Thyroid gland (tissue), 4 donors: ENCODE data around the gene ZNF584.

ENCODE experiments used
- CTCF ChIP-seq, 6 experiments: fragments of 200-600 bp in 3 of 6; fragments of 450-650 bp in 3 of 6; sonication (generic) in 3 of 6; IDR thresholded peaks; one replicate each; pipeline ENCODE4 v1.5.1; 2016 to 2019; ENCODE audit warnings: antibody characterized with exemption in 6 of 6, mild to moderate bottlenecking in 2 of 6, inconsistent platforms in 1 of 6, moderate library complexity in 1 of 6
- POLR2A ChIP-seq, 2 donors: fragments of 450-650 bp; IDR thresholded peaks; one replicate each; pipeline ENCODE4 v1.6.1; 2017; ENCODE audit warnings: antibody characterized with exemption in 2 of 2, mild to moderate bottlenecking in 2 of 2, moderate library complexity in 1 of 2

GRCh38 chr19:58451358-58452101 is 43.1 kb downstream of the ZNF584 start, which contains the start of gene ZNF324B:
- TF ChIP-seq POLR2A (IDR thresholded peaks at IDR 0.05), result peak in 1 of 2 donors; percentile 70
- TF ChIP-seq CTCF (IDR thresholded peaks at IDR 0.05), result peak in 1 of 6 experiments; percentile 4
